OCI-LY7 (cell line): ENCODE measurements around the gene GIT2. TPM values are rescaled to one million over a fixed set of nuclear protein-coding genes. Genes with fewer than 3 reads are reported as not detected.
A peak's percentile ranks its signal among the peaks of the same experiment; 100 is the strongest.

ENCODE experiments used
- BruUV-seq: library from RNA; stranded (reverse); fragments of 400-500 nt; replicated peaks from 2 replicates; lab custom pipeline; 2021; lab: Mats Ljungman, UMichigan
- CTCF ChIA-PET: fragments of 300-600 bp; sonication (Branson Sonifier 250); formaldehyde crosslinking; loops from one replicate; lab custom pipeline; 2022; ENCODE audit warnings: antibody characterized with exemption; ENCODE audit not compliant: unreplicated experiment; lab: Charles Lee
- POLR2A ChIA-PET: fragments of 300-600 bp; sonication (Branson Sonifier 250); formaldehyde crosslinking; loops from one replicate; lab custom pipeline; 2022; ENCODE audit warnings: antibody characterized with exemption; lab: Charles Lee
- DNase-seq: peaks from one replicate; pipeline ENCODE4 v3.0.0-alpha.2; 2015; ENCODE audit warnings: low spot score
- H2AFZ ChIP-seq: fragments of 200-600 bp; sonication (generic), shearing (Covaris generic); 2 replicates; pipeline ENCODE4 v1.6.1; 2014; ENCODE audit warnings: mild to moderate bottlenecking, antibody characterized with exemption, low read length, moderate library complexity
- H3K27ac ChIP-seq: fragments of 200-600 bp; sonication (generic); 2 replicates; pipeline ENCODE4 v1.5.1; 2014; ENCODE audit warnings: mixed run types, low read depth, mild to moderate bottlenecking, moderate library complexity, low read length, inconsistent platforms; ENCODE audit not compliant: poor library complexity, severe bottlenecking
- H3K36me3 ChIP-seq: fragments of 200-600 bp; sonication (generic); 2 replicates; pipeline ENCODE4 v1.6.1; 2014; ENCODE audit warnings: mild to moderate bottlenecking, antibody characterized with exemption, low read length, moderate library complexity, mixed read lengths; ENCODE audit not compliant: insufficient read depth
- H3K4me1 ChIP-seq: fragments of 200-600 bp; sonication (generic); 2 replicates; pipeline ENCODE4 v1.5.1; 2014; ENCODE audit warnings: mild to moderate bottlenecking, low read length; ENCODE audit not compliant: insufficient read depth, poor library complexity, severe bottlenecking
- H3K4me2 ChIP-seq: fragments of 200-600 bp; sonication (generic); 2 replicates; pipeline ENCODE4 v1.6.1; 2014; ENCODE audit warnings: mild to moderate bottlenecking, low read length
- H3K4me3 ChIP-seq: fragments of 200-600 bp; sonication (generic); 2 replicates; pipeline ENCODE4 v1.5.1; 2014; ENCODE audit warnings: mild to moderate bottlenecking, low read depth, low read length; ENCODE audit not compliant: poor library complexity, severe bottlenecking
- H3K79me2 ChIP-seq: fragments of 200-600 bp; sonication (generic); 2 replicates; pipeline ENCODE4 v1.6.1; 2016; ENCODE audit warnings: low read depth, mild to moderate bottlenecking, low read length, moderate library complexity, mixed read lengths; ENCODE audit not compliant: insufficient read depth
- H3K9me2 ChIP-seq: fragments of 200-600 bp; sonication (generic); 2 replicates; pipeline ENCODE4 v1.6.1; 2016; ENCODE audit warnings: mild to moderate bottlenecking, low read length, mixed read lengths; ENCODE audit not compliant: insufficient read depth
- H3K9me3 ChIP-seq: fragments of 200-600 bp; sonication (generic); 2 replicates; pipeline ENCODE4 v1.6.1; 2014; ENCODE audit warnings: mild to moderate bottlenecking, mixed run types, low read length, mixed read lengths
- H4K20me1 ChIP-seq: fragments of 200-600 bp; sonication (generic); 2 replicates; pipeline ENCODE4 v1.6.1; 2014; ENCODE audit warnings: mild to moderate bottlenecking, antibody characterized with exemption, low read length, moderate library complexity, mixed read lengths; ENCODE audit not compliant: insufficient read depth
- CTCF ChIP-seq: fragments of 200-600 bp; sonication (generic); conservative IDR thresholded peaks from 2 replicates; pipeline ENCODE4 v1.5.1; 2014; ENCODE audit warnings: mild to moderate bottlenecking, antibody characterized with exemption, low read length, moderate library complexity, mixed read lengths
- EZH2phosphoT487 ChIP-seq: fragments of 200-600 bp; sonication (generic); IDR thresholded peaks from 2 replicates; pipeline ENCODE4 v1.6.1; 2018; ENCODE audit warnings: low read depth, borderline replicate concordance, mild to moderate bottlenecking, mixed run types, antibody characterized with exemption, low read length, moderate library complexity, mixed read lengths
- intact Hi-C: fragments of 100-400 bp; cut with micrococcal nuclease; formaldehyde crosslinking; loops from one replicate; pipeline ENCODE4 v1.10.0; 2022; ENCODE audit not compliant: unreplicated experiment
- total RNA-seq, 2 experiments: library from RNA; depleted of rRNA in 1 of 2; stranded (reverse); fragments of >200 nt in 1 of 2; shearing (Covaris generic) in 1 of 2; gene quantifications; 2 replicates each; pipeline ENCODE4 v1.2.3, GENCODE V29; 2014 to 2022

Gene GIT2
- total RNA-seq, 2 experiments from 2014 or later: 57.1 to 123 TPM

- CTCF ChIA-PET: interaction anchor here (0.5 to 1.1 kb wide), 3 partner anchors 10 to 265 kb away, joined by 4 read pairs; no protein-coding TSS in a partner anchor
- H3K79me2 ChIP-seq: no peaks in the 10 kb centered on the region
- peaks cover 77% of the 10 kb centered on the region for H3K36me3 ChIP-seq
- intact Hi-C loops: no loop called here
- POLR2A ChIA-PET: no interaction called here
- H3K4me2 ChIP-seq: no peak overlapping the region
- H2AFZ ChIP-seq: no peak overlapping the region
- BruUV-seq: no TSS peak
- no peak for TF ChIP-seq EZH2phosphoT487
- no peaks in the 10 kb centered on the region for H3K9me2 ChIP-seq
- no peaks in the 10 kb centered on the region for H4K20me1 ChIP-seq
- no peak overlapping the region for H3K4me3 ChIP-seq
- no peaks in the 10 kb centered on the region for H3K9me3 ChIP-seq
- H3K27ac ChIP-seq: no peak overlapping the region
- peaks cover 14% of the 10 kb centered on the region for H3K4me1 ChIP-seq
- DNase-seq: no peak
These were observed 68.0 kb downstream of the GIT2 start for GRCh38 chr12:109928058-109928656.

GRCh38 chr12:109927622-109928021, 68.5 kb downstream of the GIT2 start:
- Histone ChIP-seq H3K27ac (no peak overlapping the region), H4K20me1 (no peaks in the 10 kb centered on the region), H3K9me3 (no peaks in the 10 kb centered on the region), H2AFZ (no peak overlapping the region), H3K36me3 (peaks cover 75% of the 10 kb centered on the region), H3K9me2 (no peaks in the 10 kb centered on the region), H3K4me3 (no peak overlapping the region), H3K4me2 (no peak overlapping the region), H3K4me1 (peaks cover 14% of the 10 kb centered on the region), H3K79me2 (no peaks in the 10 kb centered on the region)
- ChIA-PET POLR2A (no interaction called here), CTCF (interaction anchor here (0.5 to 1.1 kb wide), 2 partner anchors 11 to 266 kb away, joined by 4 read pairs; no protein-coding TSS in a partner anchor)
- intact Hi-C loops: loop anchor here (1.0 kb wide), 1 partner anchor 74 kb away; no protein-coding TSS in a partner anchor
- no TSS peak for BruUV-seq
- TF ChIP-seq EZH2phosphoT487 (no peak), CTCF (peak; percentile 77)
- peak; percentile 46 for DNase-seq

- peaks cover 69% of the 10 kb centered on the region for H3K36me3 ChIP-seq
- no peak overlapping the region for H2AFZ ChIP-seq
- no TSS peak for BruUV-seq
- POLR2A ChIA-PET: interaction anchor here (0.7 kb wide), 1 partner anchor 94 kb away, joined by 7 read pairs; no protein-coding TSS in a partner anchor
- no peaks in the 10 kb centered on the region for H3K79me2 ChIP-seq
- no peaks in the 10 kb centered on the region for H4K20me1 ChIP-seq
- H3K4me3 ChIP-seq: no peak overlapping the region
- CTCF ChIA-PET: no interaction called here
- intact Hi-C loops: loop anchor here (1.0 kb wide), 1 partner anchor 73 kb away; no protein-coding TSS in a partner anchor
- H3K9me2 ChIP-seq: no peaks in the 10 kb centered on the region
- H3K4me1 ChIP-seq: peaks cover 14% of the 10 kb centered on the region
- H3K4me2 ChIP-seq: no peak overlapping the region
- no peak for TF ChIP-seq EZH2phosphoT487
- no peak for TF ChIP-seq CTCF
- DNase-seq: no peak
- H3K9me3 ChIP-seq: no peaks in the 10 kb centered on the region
- no peak overlapping the region for H3K27ac ChIP-seq
These were observed 69.5 kb downstream of the GIT2 start for GRCh38 chr12:109926488-109927210.
